ENCODE measurements around the gene ANGPTL2.

DNA sequence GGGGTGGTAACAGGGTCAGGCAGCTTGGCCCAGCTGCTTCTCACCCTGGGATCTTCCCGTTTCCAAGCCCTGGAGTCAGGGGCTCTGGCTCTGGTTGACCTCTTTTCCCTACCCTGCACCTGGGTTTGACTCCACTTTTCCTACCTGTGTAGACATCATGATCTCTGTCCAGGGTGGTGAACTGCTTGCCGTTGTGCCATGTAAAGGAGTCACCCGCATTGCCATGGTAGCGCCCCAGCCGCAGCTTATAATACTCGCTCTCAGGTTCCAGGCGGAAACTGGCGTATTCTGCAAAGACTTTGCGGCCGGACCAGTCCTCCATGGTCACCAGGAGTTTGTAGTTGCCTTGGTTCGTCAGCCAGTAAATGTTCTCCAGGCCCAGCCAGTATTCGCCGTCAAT lies 30.9 kb downstream of the ANGPTL2 start:
- TF ChIP-seq, protein P1, sequence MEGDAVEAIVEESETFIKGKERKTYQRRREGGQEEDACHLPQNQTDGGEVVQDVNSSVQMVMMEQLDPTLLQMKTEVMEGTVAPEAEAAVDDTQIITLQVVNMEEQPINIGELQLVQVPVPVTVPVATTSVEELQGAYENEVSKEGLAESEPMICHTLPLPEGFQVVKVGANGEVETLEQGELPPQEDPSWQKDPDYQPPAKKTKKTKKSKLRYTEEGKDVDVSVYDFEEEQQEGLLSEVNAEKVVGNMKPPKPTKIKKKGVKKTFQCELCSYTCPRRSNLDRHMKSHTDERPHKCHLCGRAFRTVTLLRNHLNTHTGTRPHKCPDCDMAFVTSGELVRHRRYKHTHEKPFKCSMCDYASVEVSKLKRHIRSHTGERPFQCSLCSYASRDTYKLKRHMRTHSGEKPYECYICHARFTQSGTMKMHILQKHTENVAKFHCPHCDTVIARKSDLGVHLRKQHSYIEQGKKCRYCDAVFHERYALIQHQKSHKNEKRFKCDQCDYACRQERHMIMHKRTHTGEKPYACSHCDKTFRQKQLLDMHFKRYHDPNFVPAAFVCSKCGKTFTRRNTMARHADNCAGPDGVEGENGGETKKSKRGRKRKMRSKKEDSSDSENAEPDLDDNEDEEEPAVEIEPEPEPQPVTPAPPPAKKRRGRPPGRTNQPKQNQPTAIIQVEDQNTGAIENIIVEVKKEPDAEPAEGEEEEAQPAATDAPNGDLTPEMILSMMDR (conservative IDR thresholded peaks at IDR 0.05 in 1 of 2, IDR thresholded peaks at IDR 0.05 in 1 of 2; ENCODE audit: extremely low read depth in 1 of 2, insufficient read depth in 1 of 2, low read depth in 1 of 2, low read length in 2 of 2), result no peak
- TF ChIP-seq EZH2 (IDR thresholded peaks at IDR 0.05; ENCODE audit: borderline replicate concordance, low read length), result no peak
